ENCODE measurements around the gene GNA14.

Gene GNA14

DNA sequence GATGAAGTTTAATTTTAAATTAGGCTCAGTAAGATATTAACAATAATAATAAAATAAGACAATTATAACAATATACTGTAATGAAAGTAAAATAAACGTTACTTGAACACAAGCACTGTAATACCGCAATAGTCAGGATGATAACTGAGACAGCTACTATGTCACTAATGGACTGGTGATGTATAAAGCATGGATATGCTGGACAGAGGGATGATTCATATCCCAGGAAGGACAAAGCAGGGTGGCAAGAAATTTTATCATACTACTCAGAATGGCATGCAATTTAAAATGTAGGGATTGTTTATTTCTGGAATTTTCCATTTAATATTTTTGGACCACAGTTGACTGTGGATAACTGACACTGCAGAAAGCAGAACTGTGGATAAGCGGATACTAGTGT lies 273.9 kb downstream of the GNA14 start:
- Histone ChIP-seq H3K4me2 (no peak overlapping the region), H3K27me3 (ENCODE audit: insufficient read depth, low read depth) (no peaks in the 10 kb centered on the region), H3K4me3 (IDR thresholded peaks at IDR 0.05; ENCODE audit: insufficient read depth, low read depth, low read length) (no peak overlapping the region), H3K27ac (no peak overlapping the region), H4K20me1 (ENCODE audit: insufficient read depth) (no peaks in the 10 kb centered on the region), H2AFZ (ENCODE audit: low read depth) (no peak overlapping the region), H3K9ac (no peak overlapping the region), H3K4me1 (ENCODE audit: low read depth, poor library complexity, severe bottlenecking) (no peaks in the 10 kb centered on the region), H3K36me3 (ENCODE audit: insufficient read depth) (0 out of 2 replicates have a peak, but pooled peaks cover 2% of the 10 kb centered on the region), H3K79me2 (ENCODE audit: insufficient read depth, low read depth) (no peaks in the 10 kb centered on the region)
- TF ChIP-seq, protein P1, sequence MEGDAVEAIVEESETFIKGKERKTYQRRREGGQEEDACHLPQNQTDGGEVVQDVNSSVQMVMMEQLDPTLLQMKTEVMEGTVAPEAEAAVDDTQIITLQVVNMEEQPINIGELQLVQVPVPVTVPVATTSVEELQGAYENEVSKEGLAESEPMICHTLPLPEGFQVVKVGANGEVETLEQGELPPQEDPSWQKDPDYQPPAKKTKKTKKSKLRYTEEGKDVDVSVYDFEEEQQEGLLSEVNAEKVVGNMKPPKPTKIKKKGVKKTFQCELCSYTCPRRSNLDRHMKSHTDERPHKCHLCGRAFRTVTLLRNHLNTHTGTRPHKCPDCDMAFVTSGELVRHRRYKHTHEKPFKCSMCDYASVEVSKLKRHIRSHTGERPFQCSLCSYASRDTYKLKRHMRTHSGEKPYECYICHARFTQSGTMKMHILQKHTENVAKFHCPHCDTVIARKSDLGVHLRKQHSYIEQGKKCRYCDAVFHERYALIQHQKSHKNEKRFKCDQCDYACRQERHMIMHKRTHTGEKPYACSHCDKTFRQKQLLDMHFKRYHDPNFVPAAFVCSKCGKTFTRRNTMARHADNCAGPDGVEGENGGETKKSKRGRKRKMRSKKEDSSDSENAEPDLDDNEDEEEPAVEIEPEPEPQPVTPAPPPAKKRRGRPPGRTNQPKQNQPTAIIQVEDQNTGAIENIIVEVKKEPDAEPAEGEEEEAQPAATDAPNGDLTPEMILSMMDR (conservative IDR thresholded peaks at IDR 0.05; ENCODE audit: low read depth, low read length) = no peak
